ENCODE measurements around the gene MPND.

- TF ChIP-seq POLR2A (IDR thresholded peaks at IDR 0.05; ENCODE audit: low read length) (no peak), GATA1 (IDR thresholded peaks at IDR 0.05; ENCODE audit: low read depth, low read length) (no peak)
Measured at GRCh38 chr19:4376671-4376990, 33.3 kb downstream of the MPND start.
